Keratinocyte (primary cell): Measurements from ENCODE around the gene SYNGR1.

Source experiments
- EZH2 ChIP-seq: IDR thresholded peaks from one replicate; pipeline ENCODE4 v1.6.1; 2012; ENCODE audit warnings: inconsistent platforms, mild to moderate bottlenecking, low read length, moderate library complexity
- TF ChIP-seq, protein P1 (sequence below), 3 experiments: IDR thresholded peaks in 1 of 3; conservative IDR thresholded peaks in 1 of 3; optimal IDR thresholded peaks in 1 of 3; 2 replicates in 2 of 3; 3 replicates in 1 of 3; pipeline versions ENCODE3 to v1.5.1; 2011; ENCODE audit warnings: low read length in 3 of 3, mild to moderate bottlenecking in 3 of 3, moderate library complexity in 2 of 3, control low read depth in 1 of 3, inconsistent platforms in 1 of 3; ENCODE audit not compliant: insufficient read depth in 2 of 3; ENCODE audit errors: extremely low read depth in 1 of 3

DNA sequence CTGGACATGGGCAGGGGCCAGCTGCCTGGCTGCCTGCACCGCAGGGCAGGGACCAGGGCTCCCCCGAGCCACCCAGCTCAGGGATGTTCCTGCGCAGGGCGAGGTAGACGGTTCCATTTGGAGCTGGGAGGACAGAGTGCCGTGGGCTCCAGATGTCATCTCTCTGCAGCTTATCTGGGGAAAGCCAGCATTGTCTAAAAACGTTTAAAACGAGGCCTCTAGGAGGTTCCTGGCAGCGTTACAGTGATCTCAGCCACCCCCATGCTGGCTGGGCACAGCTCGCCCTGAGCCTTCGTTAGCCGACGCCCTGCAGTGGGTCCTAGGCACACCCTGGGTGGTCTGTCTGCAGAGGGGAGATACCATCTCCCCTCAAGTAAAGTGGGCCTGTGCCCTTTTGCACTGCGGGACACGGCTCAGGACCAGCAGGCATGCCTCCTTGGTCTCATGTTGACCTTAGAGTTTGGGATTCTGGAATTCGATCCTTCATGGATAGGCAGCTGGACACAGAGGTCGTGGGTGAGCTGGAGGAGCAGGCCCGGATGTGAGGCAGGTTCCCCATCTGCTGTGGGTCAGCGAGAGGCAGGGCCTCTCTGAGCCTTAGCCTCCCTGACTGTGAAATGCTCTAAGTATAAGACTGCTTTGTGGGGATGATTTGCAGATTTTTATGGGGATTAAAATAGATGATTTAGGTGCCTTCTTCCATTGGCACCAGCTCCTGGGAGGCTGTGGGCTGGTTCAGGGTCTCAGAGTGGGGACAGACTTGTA lies 14.1 kb downstream of the SYNGR1 start:
- TF ChIP-seq, protein P1, sequence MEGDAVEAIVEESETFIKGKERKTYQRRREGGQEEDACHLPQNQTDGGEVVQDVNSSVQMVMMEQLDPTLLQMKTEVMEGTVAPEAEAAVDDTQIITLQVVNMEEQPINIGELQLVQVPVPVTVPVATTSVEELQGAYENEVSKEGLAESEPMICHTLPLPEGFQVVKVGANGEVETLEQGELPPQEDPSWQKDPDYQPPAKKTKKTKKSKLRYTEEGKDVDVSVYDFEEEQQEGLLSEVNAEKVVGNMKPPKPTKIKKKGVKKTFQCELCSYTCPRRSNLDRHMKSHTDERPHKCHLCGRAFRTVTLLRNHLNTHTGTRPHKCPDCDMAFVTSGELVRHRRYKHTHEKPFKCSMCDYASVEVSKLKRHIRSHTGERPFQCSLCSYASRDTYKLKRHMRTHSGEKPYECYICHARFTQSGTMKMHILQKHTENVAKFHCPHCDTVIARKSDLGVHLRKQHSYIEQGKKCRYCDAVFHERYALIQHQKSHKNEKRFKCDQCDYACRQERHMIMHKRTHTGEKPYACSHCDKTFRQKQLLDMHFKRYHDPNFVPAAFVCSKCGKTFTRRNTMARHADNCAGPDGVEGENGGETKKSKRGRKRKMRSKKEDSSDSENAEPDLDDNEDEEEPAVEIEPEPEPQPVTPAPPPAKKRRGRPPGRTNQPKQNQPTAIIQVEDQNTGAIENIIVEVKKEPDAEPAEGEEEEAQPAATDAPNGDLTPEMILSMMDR (optimal IDR thresholded peaks at IDR 0.05 in 1 of 3, IDR thresholded peaks at IDR 0.05 in 1 of 3, conservative IDR thresholded peaks at IDR 0.05 in 1 of 3; ENCODE audit: extremely low read depth in 1 of 3, insufficient read depth in 2 of 3, low read length in 3 of 3), result no peak
- no peak for TF ChIP-seq EZH2
